GM19099 (cell line): Measurements from ENCODE around the gene NUPR1.

Source experiments
- POLR2A ChIP-seq: IDR thresholded peaks from 3 replicates; pipeline ENCODE4 v1.6.1; 2011; ENCODE audit warnings: low read depth; ENCODE audit not compliant: insufficient read length; ENCODE audit errors: extremely low read depth

The NUPR1 gene

GRCh38 chr16:28562199-28562598, 23.4 kb upstream of the NUPR1 start:
- TF ChIP-seq POLR2A = no peak

DNA sequence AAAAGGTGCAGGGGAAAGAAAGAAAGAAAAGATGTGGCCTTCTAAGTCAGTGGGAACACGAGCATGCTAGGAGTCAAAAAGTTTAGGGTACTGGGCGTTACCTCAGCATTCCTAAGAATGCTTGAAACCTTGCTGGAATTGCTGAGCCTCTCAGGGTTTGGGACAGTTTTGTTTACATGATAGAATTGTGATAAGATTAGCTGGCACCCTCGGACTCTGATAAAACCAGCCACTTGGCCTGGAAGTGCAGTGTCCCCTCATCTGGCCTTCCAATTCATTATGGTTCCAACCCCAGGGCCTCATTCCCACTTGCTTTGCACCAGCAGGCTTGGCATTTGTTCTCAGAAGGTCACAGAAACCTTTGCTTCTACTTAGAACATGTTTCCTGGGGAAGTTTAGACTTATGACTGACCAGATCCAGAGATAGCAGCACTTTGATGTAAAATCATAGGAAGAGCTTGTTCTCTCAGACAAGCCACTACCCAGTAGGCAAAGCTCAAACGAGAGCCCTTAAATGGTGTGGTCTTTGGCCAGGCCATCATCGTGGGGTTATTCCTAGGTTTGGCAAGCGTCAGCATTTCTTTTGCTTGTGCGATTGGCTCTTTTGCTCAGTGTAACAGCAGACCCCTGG, 22.9 kb upstream of the NUPR1 start:
- no peak for TF ChIP-seq POLR2A

DNA sequence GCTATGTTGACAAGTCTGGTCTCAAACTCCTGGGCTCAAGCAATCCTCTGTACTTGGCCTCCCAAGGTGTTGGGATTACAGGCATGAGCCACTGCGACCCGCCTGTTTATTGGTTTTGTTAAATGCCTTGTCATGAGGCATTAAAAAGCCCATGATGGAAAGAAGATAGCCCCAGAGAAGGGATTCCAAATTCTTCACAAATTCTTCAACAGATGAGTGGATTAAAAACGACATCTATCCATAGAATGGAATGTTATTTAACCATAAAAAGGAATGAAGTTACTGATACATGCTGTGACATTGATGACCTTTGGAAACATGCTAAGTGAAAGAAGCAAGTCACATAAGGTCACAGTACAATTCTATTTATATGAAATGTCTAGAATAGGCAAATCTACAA, 19.7 kb upstream of the NUPR1 start:
- TF ChIP-seq POLR2A = no peak

DNA sequence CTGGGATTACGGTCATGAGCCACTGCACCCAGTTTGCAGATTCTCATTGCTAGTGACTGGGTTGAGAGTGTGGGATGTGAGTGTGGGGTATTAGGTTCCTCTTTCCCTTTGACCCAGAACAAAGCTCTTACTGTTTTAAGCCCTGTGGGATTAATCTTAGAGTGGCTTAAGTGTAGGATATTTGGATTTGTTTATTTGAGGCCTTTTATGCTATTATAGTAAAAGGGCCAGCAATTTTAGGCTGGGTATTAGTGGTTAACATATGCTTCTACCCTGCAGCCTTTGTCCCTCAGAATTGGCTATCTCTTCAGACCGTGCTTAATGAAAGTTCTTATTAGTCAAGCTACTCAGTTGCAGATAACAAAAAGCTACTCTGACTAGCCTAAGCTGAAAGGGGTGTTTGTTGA, 18.1 kb upstream of the NUPR1 start:
- TF ChIP-seq POLR2A = no peak

- TF ChIP-seq POLR2A = no peak
These were observed 16.8 kb upstream of the NUPR1 start for GRCh38 chr16:28555561-28555960.

DNA sequence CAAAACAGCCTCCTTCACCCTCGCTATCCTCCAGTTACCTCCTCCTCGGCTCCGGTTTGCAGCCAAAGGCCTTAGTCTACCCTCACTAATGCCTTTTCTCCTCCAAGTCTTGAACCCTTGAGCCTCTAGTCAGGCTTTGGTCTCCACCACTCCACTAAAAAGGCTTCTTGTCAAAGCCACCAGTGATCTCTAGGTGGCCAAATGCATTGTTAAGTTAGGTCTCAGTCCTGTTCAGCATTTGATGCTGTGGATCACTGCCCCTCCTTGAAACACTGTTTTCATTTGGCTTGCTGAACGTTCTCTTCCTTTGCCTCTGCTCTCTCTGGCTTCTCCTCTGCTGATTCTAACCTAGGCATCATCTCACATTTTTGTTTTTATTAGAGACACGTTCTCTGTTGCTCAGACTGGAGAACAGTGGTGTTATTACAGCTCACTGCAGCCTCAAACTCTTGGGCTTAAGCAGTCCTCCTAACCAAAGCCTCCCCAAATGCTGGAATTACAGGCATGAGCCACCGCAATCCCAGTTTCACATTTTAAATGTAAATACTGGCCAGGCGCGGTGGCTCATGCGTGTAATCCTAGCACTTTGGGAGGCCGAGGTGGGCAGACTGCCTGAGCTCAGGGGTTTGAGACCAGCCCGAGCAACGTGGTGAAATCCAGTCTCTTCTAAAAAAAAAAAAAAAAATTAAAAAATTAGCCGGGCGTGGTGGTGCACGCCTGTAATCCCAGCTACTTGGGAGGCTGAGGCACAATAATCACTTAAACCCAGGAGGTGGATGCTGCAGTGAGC, 16.1 kb upstream of the NUPR1 start:
- no peak for TF ChIP-seq POLR2A

DNA sequence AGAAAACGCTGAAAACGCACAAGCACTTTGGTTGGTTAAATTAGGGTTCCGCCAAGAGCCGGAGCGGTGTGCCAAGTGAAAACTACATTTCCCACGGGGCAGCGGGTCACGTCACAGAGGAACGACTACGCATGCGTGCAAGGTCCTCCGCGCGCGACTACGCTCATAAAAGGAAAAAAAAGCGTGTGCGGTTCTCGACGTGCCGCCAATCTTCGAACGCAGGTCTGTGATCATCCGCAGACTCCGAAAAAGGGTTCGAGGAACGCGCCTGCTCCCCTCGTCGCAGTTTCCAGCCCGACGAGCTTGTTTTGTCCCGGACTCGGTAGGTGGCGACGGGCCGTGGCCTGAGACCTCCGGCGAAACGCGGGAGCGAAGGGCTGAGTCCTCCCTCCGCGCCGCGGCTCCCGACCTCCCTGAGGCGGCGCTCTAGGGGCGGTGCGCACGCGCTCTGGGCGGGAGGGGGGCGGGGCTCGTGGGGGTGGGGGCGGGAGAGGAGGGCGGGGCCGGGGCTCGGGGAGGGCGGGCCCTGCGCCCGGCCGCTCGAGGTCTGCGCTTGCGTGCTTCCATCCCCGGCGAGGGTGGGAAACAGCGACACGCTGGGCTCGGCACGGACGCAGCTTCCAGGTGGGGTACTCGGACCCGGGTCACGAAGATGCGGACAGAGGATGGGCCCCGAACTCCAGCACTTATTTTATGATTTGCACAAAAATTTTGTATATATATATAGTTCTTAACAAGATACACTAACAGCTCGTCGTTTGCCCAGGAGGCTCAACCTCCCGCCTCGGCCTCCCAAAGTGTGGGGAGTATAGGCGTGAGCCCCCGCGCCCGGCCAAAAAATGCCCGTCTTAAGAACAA, 15.2 kb upstream of the NUPR1 start, which contains the start of gene SGF29:
Gene SGF29 (plus strand): TSS at position 145 of the 858 bp plus-strand sequence. CDS start 27,150 bp downstream, outside the sequence.
- peak; percentile 97 for TF ChIP-seq POLR2A

DNA sequence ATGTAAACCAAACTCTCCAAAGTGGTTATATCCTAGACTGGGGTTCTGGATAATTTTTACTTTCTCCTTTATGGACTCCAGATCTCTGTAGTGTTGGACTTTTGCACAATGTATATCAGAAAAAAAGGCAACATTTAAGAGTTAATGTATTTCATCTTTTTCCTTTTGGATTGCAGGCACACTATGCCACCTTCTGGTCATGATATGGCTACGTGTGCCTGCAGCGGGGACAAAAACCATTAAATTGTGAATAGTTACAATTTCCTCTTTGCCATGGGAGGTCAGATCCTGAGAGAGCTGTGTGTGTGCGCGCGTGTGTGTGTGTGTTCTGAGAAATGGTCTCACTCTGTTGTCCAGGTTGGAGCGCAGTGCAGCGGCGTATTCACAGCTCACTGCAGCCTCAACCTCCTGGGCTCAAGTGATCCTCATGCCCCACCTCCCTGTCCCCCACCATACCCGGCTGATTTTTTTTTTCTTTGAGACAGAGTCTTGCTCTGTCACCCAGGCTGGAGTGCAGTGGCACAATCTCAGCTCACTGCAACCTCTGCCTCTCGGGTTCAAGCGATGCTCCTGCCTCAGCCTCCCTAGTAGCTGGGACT, 10.6 kb upstream of the NUPR1 start:
- no peak for TF ChIP-seq POLR2A

DNA sequence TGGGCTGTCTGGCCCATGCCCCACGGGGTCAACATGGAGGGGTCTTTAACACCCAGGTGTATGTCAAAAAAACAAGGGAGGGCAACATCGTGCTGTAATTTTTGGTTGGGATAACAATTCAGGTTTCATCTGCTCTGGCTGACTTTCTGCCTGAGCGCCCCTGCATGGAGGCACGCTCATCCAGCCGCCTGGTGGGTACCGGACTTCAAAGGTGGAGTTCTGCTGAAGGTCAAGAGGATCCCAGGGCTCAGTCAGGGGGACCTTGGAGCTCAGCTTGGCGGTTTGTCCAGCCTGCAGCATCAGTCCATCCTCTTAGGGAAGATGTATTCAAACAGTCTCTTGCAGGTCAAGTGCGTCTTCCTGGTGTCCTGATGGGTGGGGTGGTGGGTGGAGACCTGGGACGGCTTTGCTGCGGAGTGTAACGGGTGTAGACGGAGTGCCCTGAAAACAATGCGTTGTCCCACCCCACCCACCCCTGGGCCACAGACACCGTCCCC, 9.6 kb upstream of the NUPR1 start:
- no peak for TF ChIP-seq POLR2A

- TF ChIP-seq POLR2A = no peak
These were observed 7.9 kb upstream of the NUPR1 start for GRCh38 chr16:28546626-28547025.

DNA sequence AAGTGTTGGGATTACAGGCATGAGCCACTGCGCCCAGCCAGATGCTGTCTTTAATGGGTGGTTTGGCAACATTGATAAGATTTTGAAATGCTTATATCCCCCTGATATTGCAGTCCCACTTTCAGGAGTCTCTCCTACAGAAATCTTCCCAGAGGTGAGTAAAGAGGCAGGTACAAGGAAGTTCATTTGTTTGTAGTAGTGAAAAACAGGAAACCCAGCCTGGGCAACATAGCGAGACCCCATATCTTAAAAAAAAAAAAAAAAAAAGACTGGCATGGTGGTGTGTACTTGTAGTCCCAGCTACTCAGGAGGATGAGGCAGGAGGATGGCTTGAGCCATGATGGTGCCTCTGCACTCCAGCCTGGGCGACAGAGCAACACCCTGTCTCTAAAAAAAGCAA, 6.2 kb upstream of the NUPR1 start:
- no peak for TF ChIP-seq POLR2A

DNA sequence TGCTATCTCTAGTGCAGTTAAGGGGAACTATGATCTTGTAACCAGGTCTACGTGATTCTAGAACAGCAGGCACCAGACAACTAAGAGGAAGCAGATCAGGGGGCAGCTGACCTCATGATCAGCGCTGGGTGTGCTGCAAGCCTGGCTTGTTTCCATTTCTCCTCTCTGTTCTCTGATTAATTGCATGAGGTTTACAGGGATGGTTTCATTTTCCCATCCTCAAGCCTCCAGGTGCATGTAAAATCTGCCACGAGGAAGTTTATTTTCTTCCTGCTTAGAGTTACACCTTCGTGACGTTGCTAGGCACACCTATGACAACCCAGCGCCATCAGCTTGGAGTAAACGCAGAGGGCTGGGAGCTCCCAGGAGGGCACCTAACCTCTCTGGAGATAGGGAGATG, 4.3 kb upstream of the NUPR1 start:
- TF ChIP-seq POLR2A = no peak

DNA sequence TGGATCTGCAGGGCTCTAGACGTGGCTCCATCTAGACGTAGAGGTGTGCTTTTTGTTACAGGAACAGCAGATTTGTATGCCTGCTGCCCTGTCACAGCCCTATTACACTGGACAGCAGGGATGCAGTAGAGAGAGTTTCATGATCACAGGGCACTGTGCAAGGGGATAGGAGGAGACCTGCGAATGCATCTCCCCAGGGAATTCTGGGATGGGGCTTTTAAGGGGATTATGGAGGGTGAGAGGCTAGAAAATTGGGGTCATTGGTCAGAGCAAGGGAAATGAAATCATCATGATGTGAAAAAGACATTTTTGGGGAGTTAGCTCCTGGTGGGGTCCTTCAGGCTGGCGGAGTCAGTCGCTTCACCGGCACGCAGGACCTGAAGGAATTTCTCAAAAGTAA, 3.9 kb upstream of the NUPR1 start:
- TF ChIP-seq POLR2A = no peak

DNA sequence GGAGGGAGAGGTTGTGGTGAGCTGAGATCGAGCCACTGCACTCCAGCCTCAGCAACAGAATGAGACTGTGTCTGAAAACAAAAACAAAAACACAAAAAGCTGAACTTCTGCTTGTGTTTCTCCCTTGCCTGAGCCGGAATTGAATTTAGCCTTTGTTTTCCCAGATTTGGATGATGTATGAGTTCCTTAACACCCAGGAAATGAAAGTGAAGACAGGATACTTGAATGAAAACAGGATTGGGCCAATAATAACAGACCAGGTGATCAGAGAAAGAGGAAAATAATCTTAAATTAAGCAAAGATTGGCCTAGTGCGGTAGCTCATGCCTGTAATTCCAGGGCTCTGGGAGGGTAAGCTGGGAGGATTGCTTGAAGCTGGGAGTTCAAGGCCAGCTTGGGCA, 1.6 kb upstream of the NUPR1 start:
- TF ChIP-seq POLR2A = no peak

- no peak for TF ChIP-seq POLR2A
These were observed 626 bp downstream of the NUPR1 start for GRCh38 chr16:28537964-28538732.

GRCh38 chr16:28537076-28537475, 1.7 kb downstream of the NUPR1 start:
- no peak for TF ChIP-seq POLR2A
